Limb (tissue), 2 donors: ENCODE results near the gene APC2.
"Not testable (repeated sequence)": the region's sequence is repeated elsewhere in the genome, so short reads cannot be mapped to it uniquely, and the experiment has no call there.

ENCODE experiments used
- DNase-seq, 2 donors: peaks; one replicate each; pipeline ENCODE4 v3.0.0-alpha.2; 2016; ENCODE audit errors: extremely low spot score in 2 of 2

Gene APC2

GRCh38 chr19:1430246-1430645 is 19.7 kb upstream of the APC2 start:
- no peak for DNase-seq

GRCh38 chr19:1431759-1432506 is 18.0 kb upstream of the APC2 start:
- DNase-seq = no peak

- no peak for DNase-seq
These were observed 17.4 kb upstream of the APC2 start for GRCh38 chr19:1432507-1432887.

GRCh38 chr19:1433119-1434039 is 16.5 kb upstream of the APC2 start:
- DNase-seq = no peak

- DNase-seq = no peak
These were observed 15.9 kb upstream of the APC2 start for GRCh38 chr19:1434040-1434366.

GRCh38 chr19:1434577-1435060 is 15.3 kb upstream of the APC2 start:
- no peak for DNase-seq

- no peak for DNase-seq
These were observed 14.4 kb upstream of the APC2 start for GRCh38 chr19:1435378-1435989.

- no peak for DNase-seq
These were observed 12.3 kb upstream of the APC2 start for GRCh38 chr19:1437609-1438008.

- peak; percentile 96 to 98 for DNase-seq
These were observed 11.6 kb upstream of the APC2 start, which contains the start of gene RPS15 for GRCh38 chr19:1438035-1438932. RPS15 (plus strand) TSS chr19:1438396; CDS start chr19:1438426, 30 bp downstream.

- DNase-seq = no peak
These were observed 11.0 kb upstream of the APC2 start for GRCh38 chr19:1438933-1439354.

GRCh38 chr19:1439525-1440417 is 10.2 kb upstream of the APC2 start:
- DNase-seq = not testable (repeated sequence)

GRCh38 chr19:1440418-1440801 is 9.5 kb upstream of the APC2 start:
- no peak for DNase-seq

- no peak for DNase-seq
These were observed 8.9 kb upstream of the APC2 start for GRCh38 chr19:1441022-1441426.

GRCh38 chr19:1441677-1442438 is 8.1 kb upstream of the APC2 start:
- no peak for DNase-seq

- peak; percentile 60 to 88 for DNase-seq
These were observed 4.6 kb upstream of the APC2 start for GRCh38 chr19:1445185-1445931.

- DNase-seq = peak in 1 of 2 donors; percentile 87
These were observed 3.8 kb upstream of the APC2 start for GRCh38 chr19:1445932-1446712.

GRCh38 chr19:1446713-1447481 is 3.0 kb upstream of the APC2 start:
- DNase-seq = peak in 1 of 2 donors; percentile 72
